Ovary (tissue), 3 donors: ENCODE measurements around the gene LAMTOR5.

ENCODE experiments used
- EP300 ChIP-seq: sonication (generic); formaldehyde crosslinking; IDR thresholded peaks from one replicate; pipeline ENCODE4 v1.6.1; 2017; ENCODE audit warnings: antibody characterized with exemption
- TF ChIP-seq, protein P1 (sequence below), 3 donors: fragments of 450-650 bp in 2 of 3; fragments of 200-600 bp in 1 of 3; IDR thresholded peaks; one replicate each; pipeline versions ENCODE4 v1.5.1 to v1.8.0; 2016 to 2022; ENCODE audit warnings: antibody characterized with exemption in 3 of 3, mild to moderate bottlenecking in 1 of 3
- donor health status: DM: no; HTN: no; CAD: no.

DNA sequence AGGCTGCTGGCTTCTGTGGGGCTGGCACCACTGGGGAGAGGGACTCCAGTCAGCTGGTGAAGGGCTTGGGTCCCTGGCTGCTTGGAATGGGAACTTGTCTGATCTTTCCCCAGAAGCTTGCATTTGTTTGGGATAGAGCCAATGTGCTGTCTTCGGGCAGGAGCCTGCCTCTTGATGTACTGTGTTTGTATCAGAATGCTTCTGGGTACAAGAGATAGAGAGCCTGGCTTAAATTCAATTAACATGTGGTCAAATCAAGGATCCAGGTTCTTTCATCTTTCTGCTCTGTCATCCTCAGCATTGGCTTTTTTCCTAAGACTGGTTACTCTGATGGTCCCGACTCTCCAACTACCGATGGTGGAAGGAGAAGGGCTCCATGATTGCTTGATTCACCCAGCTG, 27.5 kb upstream of the LAMTOR5 start:
- TF ChIP-seq, protein P1, sequence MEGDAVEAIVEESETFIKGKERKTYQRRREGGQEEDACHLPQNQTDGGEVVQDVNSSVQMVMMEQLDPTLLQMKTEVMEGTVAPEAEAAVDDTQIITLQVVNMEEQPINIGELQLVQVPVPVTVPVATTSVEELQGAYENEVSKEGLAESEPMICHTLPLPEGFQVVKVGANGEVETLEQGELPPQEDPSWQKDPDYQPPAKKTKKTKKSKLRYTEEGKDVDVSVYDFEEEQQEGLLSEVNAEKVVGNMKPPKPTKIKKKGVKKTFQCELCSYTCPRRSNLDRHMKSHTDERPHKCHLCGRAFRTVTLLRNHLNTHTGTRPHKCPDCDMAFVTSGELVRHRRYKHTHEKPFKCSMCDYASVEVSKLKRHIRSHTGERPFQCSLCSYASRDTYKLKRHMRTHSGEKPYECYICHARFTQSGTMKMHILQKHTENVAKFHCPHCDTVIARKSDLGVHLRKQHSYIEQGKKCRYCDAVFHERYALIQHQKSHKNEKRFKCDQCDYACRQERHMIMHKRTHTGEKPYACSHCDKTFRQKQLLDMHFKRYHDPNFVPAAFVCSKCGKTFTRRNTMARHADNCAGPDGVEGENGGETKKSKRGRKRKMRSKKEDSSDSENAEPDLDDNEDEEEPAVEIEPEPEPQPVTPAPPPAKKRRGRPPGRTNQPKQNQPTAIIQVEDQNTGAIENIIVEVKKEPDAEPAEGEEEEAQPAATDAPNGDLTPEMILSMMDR (IDR thresholded peaks at IDR 0.05), result no peak
- no peak for TF ChIP-seq EP300
